ENCODE data around the gene TP53I11.

Gene TP53I11

GRCh38 chr11:44938066-44938691 is 12.5 kb downstream of the TP53I11 start:
- no peak overlapping the region for H3K4me3 ChIP-seq (ENCODE audit: low read depth, low read length)
- TF ChIP-seq CTCF (IDR thresholded peaks at IDR 0.05; ENCODE audit: low read depth, low read length), result no peak

GRCh38 chr11:44936951-44937543 is 13.6 kb downstream of the TP53I11 start:
- H3K4me3 ChIP-seq (ENCODE audit: low read depth, low read length), result no peak overlapping the region
- TF ChIP-seq CTCF (IDR thresholded peaks at IDR 0.05; ENCODE audit: low read depth, low read length), result no peak

GRCh38 chr11:44936525-44936924 is 14.2 kb downstream of the TP53I11 start:
- H3K4me3 ChIP-seq (ENCODE audit: low read depth, low read length), result no peak overlapping the region
- peak; percentile 93 for TF ChIP-seq CTCF (IDR thresholded peaks at IDR 0.05; ENCODE audit: low read depth, low read length)

GRCh38 chr11:44934735-44935250 is 15.9 kb downstream of the TP53I11 start:
- H3K4me3 ChIP-seq (ENCODE audit: low read depth, low read length), result no peak overlapping the region
- no peak for TF ChIP-seq CTCF (IDR thresholded peaks at IDR 0.05; ENCODE audit: low read depth, low read length)

GRCh38 chr11:44934110-44934509 is 16.6 kb downstream of the TP53I11 start:
- no peak overlapping the region for H3K4me3 ChIP-seq (ENCODE audit: low read depth, low read length)
- TF ChIP-seq CTCF (IDR thresholded peaks at IDR 0.05; ENCODE audit: low read depth, low read length), result no peak

GRCh38 chr11:44931466-44931865 is 19.2 kb downstream of the TP53I11 start:
- H3K4me3 ChIP-seq (ENCODE audit: low read depth, low read length), result no peak overlapping the region
- TF ChIP-seq CTCF (IDR thresholded peaks at IDR 0.05; ENCODE audit: low read depth, low read length), result no peak

GRCh38 chr11:44930588-44931302 is 19.9 kb downstream of the TP53I11 start:
- no peak for TF ChIP-seq CTCF (IDR thresholded peaks at IDR 0.05; ENCODE audit: low read depth, low read length)
- no peak overlapping the region for H3K4me3 ChIP-seq (ENCODE audit: low read depth, low read length)

Data from WI38 (cell line).